SH-SY5Y (cell line): Measurements from ENCODE around the gene NCK1.
A peak's percentile ranks its signal among the peaks of the same experiment; 100 is the strongest.

Source experiments
- GATA2 ChIP-seq: IDR thresholded peaks from 2 replicates; pipeline ENCODE4 v1.6.1; 2011; ENCODE audit warnings: mild to moderate bottlenecking, low read depth, low read length
- GATA3 ChIP-seq: IDR thresholded peaks from 2 replicates; pipeline ENCODE4 v1.6.1; 2011; ENCODE audit warnings: low read depth, mild to moderate bottlenecking, low read length, moderate library complexity

The NCK1 gene

GRCh38 chr3:136974670-136975069, 112.7 kb downstream of the NCK1 start:
- TF ChIP-seq GATA3 (no peak), GATA2 (no peak)

DNA sequence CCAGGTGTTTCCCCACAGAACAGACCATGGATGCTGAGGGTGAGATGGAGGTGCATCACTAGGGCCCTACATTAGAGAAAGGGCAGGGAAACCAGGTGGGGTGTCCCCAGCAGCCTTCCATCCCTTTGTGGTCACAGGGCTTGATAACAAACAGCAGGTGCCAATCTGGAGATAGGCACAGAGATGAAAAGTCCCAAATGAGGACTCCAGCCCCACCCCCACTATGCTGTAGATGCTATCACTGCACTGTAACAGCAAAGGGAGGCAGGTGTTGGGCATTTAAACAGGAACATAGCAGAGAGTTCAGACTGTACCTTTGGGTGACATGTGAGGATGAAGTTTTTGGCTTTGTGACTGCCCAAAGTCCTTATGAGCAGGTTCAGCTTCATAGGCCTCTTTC, 117.2 kb downstream of the NCK1 start:
- TF ChIP-seq GATA3: no peak
- TF ChIP-seq GATA2: no peak

- TF ChIP-seq GATA2 (no peak), GATA3 (no peak)
These were observed 117.7 kb downstream of the NCK1 start for GRCh38 chr3:136979684-136980083.

DNA sequence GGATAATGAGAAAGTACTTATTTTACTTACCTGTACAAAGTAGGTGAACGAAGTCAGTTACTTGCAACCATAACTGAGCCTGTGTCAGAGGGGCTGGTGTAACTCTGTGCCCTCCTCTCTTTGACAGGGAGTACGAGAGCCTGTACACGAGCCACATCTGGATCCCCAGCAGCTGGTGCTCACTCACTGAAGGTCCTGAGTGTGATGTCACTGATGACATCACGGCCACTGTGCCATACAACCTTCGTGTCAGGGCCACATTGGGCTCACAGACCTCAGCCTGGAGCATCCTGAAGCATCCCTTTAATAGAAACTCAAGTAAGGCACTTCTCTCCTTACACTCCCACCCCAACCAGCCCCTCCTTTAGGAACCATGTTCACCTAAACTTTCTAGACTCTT, 120.0 kb downstream of the NCK1 start:
- TF ChIP-seq GATA3: no peak
- TF ChIP-seq GATA2: no peak

DNA sequence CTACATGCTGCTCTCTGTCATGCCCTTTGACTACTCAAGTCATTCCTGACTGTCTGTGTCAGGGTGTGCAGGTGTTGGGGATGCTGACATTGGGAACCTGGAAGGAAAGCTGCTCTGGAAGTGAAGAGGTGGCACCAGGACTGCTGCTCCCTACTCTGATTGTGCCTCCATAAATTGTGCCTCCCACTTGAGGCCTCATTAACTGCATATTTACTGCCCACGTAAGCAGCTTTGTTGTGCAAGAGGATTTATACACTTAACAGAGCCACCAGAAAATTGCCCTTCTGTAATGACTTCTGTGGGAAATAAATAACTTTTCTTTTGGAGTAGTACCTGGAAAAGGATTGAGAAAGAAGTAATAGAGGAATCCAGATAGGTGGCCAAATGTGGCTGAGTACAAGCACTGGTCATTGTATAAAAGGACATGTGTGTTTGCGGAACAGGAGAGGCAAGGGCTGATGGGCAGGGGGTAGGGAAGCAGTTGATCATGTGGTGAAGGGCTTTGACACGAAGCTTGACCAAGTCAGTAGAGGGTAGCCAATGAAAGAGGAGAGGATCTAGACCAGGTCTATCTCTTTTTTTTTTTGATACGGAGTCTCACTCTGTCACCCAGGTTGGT, 120.6 kb downstream of the NCK1 start:
- TF ChIP-seq GATA2: no peak
- TF ChIP-seq GATA3: no peak

DNA sequence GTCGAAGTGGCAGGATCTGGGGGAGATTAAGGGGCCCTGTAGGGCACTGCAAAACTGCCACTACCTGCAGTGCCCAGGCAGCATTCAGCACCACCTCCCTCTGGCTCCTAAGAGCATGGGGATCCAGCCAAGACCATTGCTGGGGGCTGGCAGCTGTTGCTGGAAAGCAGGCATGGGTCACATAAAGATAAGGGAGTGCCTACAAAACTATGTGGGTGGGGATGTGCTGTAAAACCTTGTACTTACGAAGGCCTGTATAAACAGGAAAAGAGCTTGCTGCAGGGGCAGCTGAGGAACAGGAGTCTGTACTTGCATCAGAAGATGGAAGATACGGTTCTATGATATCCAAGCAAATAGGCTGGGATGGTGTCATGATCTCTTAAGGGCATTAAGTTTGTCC, 122.8 kb downstream of the NCK1 start:
- TF ChIP-seq GATA3 (no peak), GATA2 (no peak)

DNA sequence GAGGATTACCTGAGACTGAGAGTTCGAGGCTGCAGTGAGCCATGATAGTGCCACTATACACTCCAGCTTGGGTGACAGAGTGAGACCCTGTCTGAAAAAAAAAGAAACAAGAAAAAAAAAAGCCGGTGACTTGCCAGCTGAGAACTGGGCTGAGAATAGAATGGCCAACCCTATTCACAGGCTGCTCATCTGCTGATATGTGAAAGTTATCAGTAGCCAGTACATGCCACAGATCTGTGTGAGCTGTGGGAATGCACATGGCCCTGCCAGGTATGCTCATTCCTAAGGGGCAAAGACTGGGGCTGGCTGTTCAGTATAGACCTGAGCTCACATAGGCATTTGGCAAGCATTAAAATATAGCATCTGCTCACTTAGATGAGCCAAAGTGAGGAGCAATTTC, 126.6 kb downstream of the NCK1 start:
- TF ChIP-seq GATA3 (no peak), GATA2 (no peak)

GRCh38 chr3:136989781-136990524, 127.9 kb downstream of the NCK1 start:
- TF ChIP-seq GATA3: no peak
- no peak for TF ChIP-seq GATA2

- no peak for TF ChIP-seq GATA2
- TF ChIP-seq GATA3: no peak
These were observed 128.8 kb downstream of the NCK1 start for GRCh38 chr3:136990826-136991225.

GRCh38 chr3:136992115-136992514, 130.1 kb downstream of the NCK1 start:
- TF ChIP-seq GATA3 (no peak), GATA2 (no peak)

DNA sequence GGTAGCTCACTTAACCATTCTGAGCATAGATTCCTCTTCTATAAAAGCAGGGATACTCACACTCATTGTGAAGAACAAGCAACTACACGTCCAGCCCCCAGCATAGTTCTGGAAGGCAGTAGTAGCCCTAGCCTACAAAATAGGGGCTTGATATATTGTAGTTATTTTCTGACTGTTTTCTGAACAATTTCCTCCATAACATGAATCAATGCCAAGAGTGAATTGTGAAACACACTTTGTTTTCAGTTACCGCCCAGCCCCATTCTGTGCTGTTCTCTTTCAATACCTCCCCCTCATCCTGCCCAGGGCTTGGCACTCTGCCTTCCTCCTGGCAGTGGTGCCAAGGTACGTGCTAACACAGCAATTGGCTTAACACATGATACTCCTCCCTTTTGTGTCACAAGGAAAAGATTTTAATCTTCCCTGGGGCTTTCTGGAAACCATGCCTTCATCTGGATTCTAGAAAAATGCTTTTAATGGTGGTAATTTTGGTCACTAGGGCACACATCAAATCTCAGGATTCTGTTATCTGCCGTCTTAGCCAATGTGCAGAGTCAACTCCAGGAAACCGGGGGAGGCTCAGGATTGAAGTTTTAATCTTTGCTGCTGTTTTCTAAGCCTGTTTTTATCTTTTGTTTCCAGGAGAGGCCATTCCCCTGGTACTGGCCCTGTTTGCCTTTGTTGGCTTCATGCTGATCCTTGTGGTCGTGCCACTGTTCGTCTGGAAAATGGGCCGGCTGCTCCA, 132.9 kb downstream of the NCK1 start:
- TF ChIP-seq GATA2 (peak; percentile 62), GATA3 (no peak)

DNA sequence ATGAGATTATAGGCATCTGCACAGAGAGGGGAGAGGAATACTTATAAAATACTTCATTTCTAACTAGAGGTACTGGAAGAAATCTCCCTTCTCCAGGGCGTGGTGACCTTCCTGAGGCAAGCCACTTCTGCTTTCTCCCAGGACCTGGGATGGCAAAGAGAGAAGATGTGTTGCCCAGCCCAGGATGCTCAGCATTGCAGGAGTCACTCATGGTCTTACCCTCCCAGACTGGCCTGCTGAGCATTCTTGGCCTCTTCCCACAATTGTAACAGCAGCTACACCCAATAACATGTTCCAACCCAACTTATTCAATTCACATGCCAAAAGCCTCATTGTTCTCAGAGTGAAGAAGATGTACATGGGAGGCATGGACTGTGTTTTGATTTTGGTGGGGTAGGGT, 133.6 kb downstream of the NCK1 start:
- no peak for TF ChIP-seq GATA2
- no peak for TF ChIP-seq GATA3
